ENCODE results near the gene SETBP1. TPM values are rescaled to one million over a fixed set of nuclear protein-coding genes. Genes with fewer than 3 reads are reported as not detected.

SETBP1 gene
- total and polyA plus RNA-seq, 2 of the 13 experiments (the other 11 are each of a cell fraction or from before 2014, with no cell fraction given) = 0.18 to 0.65 TPM

- TF ChIP-seq NCOA5 (CRISPR knock-in tag; IDR thresholded peaks at IDR 0.05) (no peak), ZNF607 (CRISPR knock-in tag; IDR thresholded peaks at IDR 0.05; ENCODE audit: borderline replicate concordance) (no peak), TFAP4 (IDR thresholded peaks at IDR 0.05; ENCODE audit: borderline replicate concordance, low read depth) (no peak), SIN3A (IDR thresholded peaks at IDR 0.05; ENCODE audit: borderline replicate concordance, low read depth, low read length) (no peak), ZNF670 (CRISPR knock-in tag; IDR thresholded peaks at IDR 0.05; ENCODE audit: borderline replicate concordance) (no peak), CCDC6 (CRISPR knock-in tag; IDR thresholded peaks at IDR 0.05) (no peak)
- TF ChIP-seq, protein P1, sequence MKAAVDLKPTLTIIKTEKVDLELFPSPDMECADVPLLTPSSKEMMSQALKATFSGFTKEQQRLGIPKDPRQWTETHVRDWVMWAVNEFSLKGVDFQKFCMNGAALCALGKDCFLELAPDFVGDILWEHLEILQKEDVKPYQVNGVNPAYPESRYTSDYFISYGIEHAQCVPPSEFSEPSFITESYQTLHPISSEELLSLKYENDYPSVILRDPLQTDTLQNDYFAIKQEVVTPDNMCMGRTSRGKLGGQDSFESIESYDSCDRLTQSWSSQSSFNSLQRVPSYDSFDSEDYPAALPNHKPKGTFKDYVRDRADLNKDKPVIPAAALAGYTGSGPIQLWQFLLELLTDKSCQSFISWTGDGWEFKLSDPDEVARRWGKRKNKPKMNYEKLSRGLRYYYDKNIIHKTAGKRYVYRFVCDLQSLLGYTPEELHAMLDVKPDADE (CRISPR knock-in tag; IDR thresholded peaks at IDR 0.05) = no peak
- no peak overlapping the region for H3K9ac ChIP-seq (ENCODE audit: insufficient read depth, low read depth, low read length)
- no peak overlapping the region for H2AFZ ChIP-seq (ENCODE audit: low read length)
- no peak for FAIRE-seq
- ATAC-seq = no peak
- no peaks in the 10 kb centered on the region for H3K4me1 ChIP-seq (ENCODE audit: insufficient read depth, low read length)
- H3K27ac ChIP-seq (ENCODE audit: extremely low read length, insufficient read depth, low read length) = no peak overlapping the region
- H3K4me2 ChIP-seq (ENCODE audit: low read depth, low read length) = no peak overlapping the region
- H3K36me3 ChIP-seq (replicated peaks in 1 of 2; ENCODE audit: control insufficient read depth in 1 of 2, insufficient read depth in 2 of 2, low read length in 2 of 2) = no peaks in the 10 kb centered on the region
- ChIA-PET POLR2A (no interaction called here), CTCF (ENCODE audit: low intra/inter-chr PET ratio, low total read pairs) (no interaction called here)
- intact Hi-C loops (cut with micrococcal nuclease; ENCODE audit: unreplicated experiment) = no loop called here
- BruUV-seq (replicated peaks) = no TSS peak
- in situ Hi-C loops (cut with HindIII; ENCODE audit: extremely low pct_ligation_motif_present, low pct_unique_long_range_greater_than_20kb) = no loop called here
- WGBS (ENCODE audit: low lambda C conversion rate) = 12% methylated on average over 2 of the region's 2 CpGs
- H3K9me3 ChIP-seq (ENCODE audit: low read length) = no peaks in the 10 kb centered on the region
- H3K4me3 ChIP-seq (replicated peaks in 1 of 3; ENCODE audit: insufficient read depth in 1 of 3, low read depth in 2 of 3, low read length in 3 of 3) = no peak overlapping the region
- no peaks in the 10 kb centered on the region for H4K20me1 ChIP-seq (ENCODE audit: insufficient read depth, low read length)
- no peak for DNase-seq (ENCODE audit: low spot score)
- H3K27me3 ChIP-seq (ENCODE audit: control insufficient read depth in 1 of 2, insufficient read depth in 2 of 2, low read length in 2 of 2) = no peaks in the 10 kb centered on the region
- H3K79me2 ChIP-seq (ENCODE audit: insufficient read depth, low read length) = no peaks in the 10 kb centered on the region
Observed at GRCh38 chr18:45068400-45069094, 387.9 kb downstream of the SETBP1 start.
